Gastroesophageal sphincter (tissue), 4 donors: ENCODE results near the gene OR10K1. TPM values are rescaled to one million over a fixed set of nuclear protein-coding genes. Genes with fewer than 3 reads are reported as not detected.

Experiments used
- ATAC-seq: fragments of 150-250 bp; one replicate; pipeline ENCODE4 v1.9.1; 2016; ENCODE audit warnings: mild to moderate bottlenecking, moderate library complexity
- H3K27ac ChIP-seq, 4 donors: fragments of 200-600 bp; sonication (generic) in 3 of 4; 1 replicate in 3 of 4; 2 replicates in 1 of 4; pipeline ENCODE4 v1.5.1; 2016 to 2019
- H3K27me3 ChIP-seq: fragments of 200-600 bp; sonication (generic); one replicate; pipeline ENCODE4 v1.5.1; 2019
- H3K36me3 ChIP-seq, 2 donors: fragments of 200-600 bp; sonication (generic); one replicate each; pipeline ENCODE4 v1.5.1; 2019; ENCODE audit warnings: control low read depth in 1 of 2
- H3K4me1 ChIP-seq, 3 donors: fragments of 200-600 bp; sonication (generic); 1 replicate in 2 of 3; 2 replicates in 1 of 3; pipeline ENCODE4 v1.5.1; 2016 to 2019; ENCODE audit warnings: control low read depth in 2 of 3
- H3K4me3 ChIP-seq, 2 donors: fragments of 200-600 bp; sonication (generic); one replicate each; pipeline ENCODE4 v1.5.1; 2019; ENCODE audit warnings: mild to moderate bottlenecking in 1 of 2, moderate library complexity in 1 of 2
- H3K9me3 ChIP-seq, 3 donors: fragments of 200-600 bp; sonication (generic); one replicate each; pipeline ENCODE4 v1.5.1; 2017 to 2019; ENCODE audit warnings: control low read depth in 2 of 3
- CTCF ChIP-seq, 4 experiments: fragments of 200-600 bp in 2 of 4; fragments of 450-650 bp in 2 of 4; sonication (generic) in 1 of 4; IDR thresholded peaks; one replicate each; pipeline ENCODE4 v1.5.1; 2017 to 2019; ENCODE audit warnings: antibody characterized with exemption in 4 of 4, mild to moderate bottlenecking in 2 of 4, moderate library complexity in 2 of 4
- EP300 ChIP-seq: sonication (generic); formaldehyde crosslinking; IDR thresholded peaks from one replicate; pipeline ENCODE4 v1.6.1; 2017; ENCODE audit warnings: antibody characterized with exemption, mild to moderate bottlenecking
- POLR2A ChIP-seq, 2 donors: fragments of 450-650 bp; IDR thresholded peaks; one replicate each; pipeline ENCODE4 v1.6.1; 2017; ENCODE audit warnings: antibody characterized with exemption in 2 of 2, mild to moderate bottlenecking in 2 of 2, moderate library complexity in 1 of 2
- POLR2AphosphoS5 ChIP-seq: sonication (generic); formaldehyde crosslinking; IDR thresholded peaks from one replicate; pipeline ENCODE4 v1.6.1; 2017; ENCODE audit warnings: antibody characterized with exemption
- whole genome bisulfite sequencing, 2 donors: methylation state at CpG; one replicate each; pipeline ENCODE4 v1.1.5; 2018; ENCODE audit warnings: low coverage in 1 of 2; 5-methylcytosine and 5-hydroxymethylcytosine counted together
- total RNA-seq, 4 donors: library from RNA; depleted of rRNA; stranded (reverse); fragments of >200 nt; gene quantifications; one replicate each; pipeline ENCODE4 v1.1.0, GENCODE V29; 2016

Gene OR10K1
- total RNA-seq, 4 donors from 2014 or later, result not detected

- H3K9me3 ChIP-seq, result no peaks in the 10 kb centered on the region
- H3K4me1 ChIP-seq, result no peaks in the 10 kb centered on the region
- no peaks in the 10 kb centered on the region for H3K36me3 ChIP-seq
- H3K27me3 ChIP-seq, result no peaks in the 10 kb centered on the region
- H3K27ac ChIP-seq, result no peak overlapping the region
- H3K4me3 ChIP-seq, result no peak overlapping the region
- no peak for TF ChIP-seq EP300
- TF ChIP-seq POLR2AphosphoS5, result no peak
- TF ChIP-seq POLR2A (IDR thresholded peaks at IDR 0.05), result no peak
- TF ChIP-seq CTCF (IDR thresholded peaks at IDR 0.05), result no peak
- 37 to 39% methylated on average over 2 of the region's 2 CpGs for WGBS, 2 donors
- ATAC-seq, result no peak
Measured at GRCh38 chr1:158494796-158495195, 33.2 kb downstream of the OR10K1 start.

- no peaks in the 10 kb centered on the region for H3K36me3 ChIP-seq
- no peak overlapping the region for H3K4me3 ChIP-seq
- 38% methylated on average over 2 of the region's 2 CpGs for WGBS, 2 donors
- no peak overlapping the region for H3K27ac ChIP-seq
- TF ChIP-seq EP300 (no peak), CTCF (IDR thresholded peaks at IDR 0.05) (no peak), POLR2AphosphoS5 (no peak)
- H3K4me1 ChIP-seq, result no peaks in the 10 kb centered on the region
- no peaks in the 10 kb centered on the region for H3K9me3 ChIP-seq
- no peak for ATAC-seq
- H3K27me3 ChIP-seq, result no peaks in the 10 kb centered on the region
Measured at GRCh38 chr1:158496374-158496773, 34.7 kb downstream of the OR10K1 start.

GRCh38 chr1:158506369-158506987 lies 44.8 kb downstream of the OR10K1 start:
- no peaks in the 10 kb centered on the region for H3K27me3 ChIP-seq
- ATAC-seq, result no peak
- no peak overlapping the region for H3K4me3 ChIP-seq
- H3K27ac ChIP-seq, result no peak overlapping the region
- peaks cover 0 to 13% (median 0%) of the 10 kb centered on the region in 3 donors for H3K9me3 ChIP-seq
- TF ChIP-seq EP300 (no peak), CTCF (IDR thresholded peaks at IDR 0.05) (no peak), POLR2AphosphoS5 (no peak), POLR2A (IDR thresholded peaks at IDR 0.05) (no peak)
- 20 to 60% methylated on average over 1 of the region's 1 CpG for WGBS, 2 donors
- no peaks in the 10 kb centered on the region for H3K4me1 ChIP-seq
- no peaks in the 10 kb centered on the region for H3K36me3 ChIP-seq

GRCh38 chr1:158507511-158507910 lies 45.9 kb downstream of the OR10K1 start:
- Histone ChIP-seq H3K9me3 (peaks cover 0 to 13% (median 0%) of the 10 kb centered on the region in 3 donors), H3K36me3 (no peaks in the 10 kb centered on the region), H3K27me3 (no peaks in the 10 kb centered on the region), H3K27ac (no peak overlapping the region), H3K4me1 (no peaks in the 10 kb centered on the region), H3K4me3 (no peak overlapping the region)
- WGBS, 2 donors, result 80 to 90% methylated on average over 2 of the region's 2 CpGs
- ATAC-seq, result no peak
- no peak for TF ChIP-seq POLR2AphosphoS5
- TF ChIP-seq EP300, result no peak
- TF ChIP-seq CTCF (IDR thresholded peaks at IDR 0.05), result no peak
- TF ChIP-seq POLR2A (IDR thresholded peaks at IDR 0.05), result no peak

- ATAC-seq, result no peak
- WGBS, 2 donors, result 16 to 19% methylated on average over 4 of the region's 4 CpGs
- H3K36me3 ChIP-seq, result no peaks in the 10 kb centered on the region
- no peak overlapping the region for H3K4me3 ChIP-seq
- H3K27me3 ChIP-seq, result no peaks in the 10 kb centered on the region
- H3K4me1 ChIP-seq, result no peaks in the 10 kb centered on the region
- TF ChIP-seq POLR2A (IDR thresholded peaks at IDR 0.05) (no peak), POLR2AphosphoS5 (no peak), CTCF (IDR thresholded peaks at IDR 0.05) (no peak), EP300 (no peak)
- peaks cover 0 to 13% (median 0%) of the 10 kb centered on the region in 3 donors for H3K9me3 ChIP-seq
- H3K27ac ChIP-seq, result no peak overlapping the region
Measured at GRCh38 chr1:158509471-158510156, 48.0 kb downstream of the OR10K1 start.
